HCT116 (cell line): Measurements from ENCODE around the gene RPS6KA2. TPM values are rescaled to one million over a fixed set of nuclear protein-coding genes. Genes with fewer than 3 reads are reported as not detected.

Source experiments
- ATAC-seq: fragments of 200-7000 bp; cut with Tn5 transposase; 2 replicates; pipeline ENCODE4 v1.9.1; 2020; ENCODE audit warnings: mild to moderate bottlenecking, moderate library complexity
- BruUV-seq: library from RNA; stranded (reverse); fragments of 400-500 nt; replicated peaks from 2 replicates; lab custom pipeline; 2021; lab: Mats Ljungman, UMichigan
- CTCF ChIA-PET: fragments of 300-600 bp; sonication (Branson Sonifier 250); formaldehyde crosslinking; loops from one replicate; lab custom pipeline; 2021; ENCODE audit warnings: antibody characterized with exemption; lab: Charles Lee
- POLR2A ChIA-PET: fragments of 300-600, 350-600 bp; sonication (Branson Sonifier 250); formaldehyde crosslinking; loops from one replicate; lab custom pipeline; 2021; ENCODE audit warnings: antibody characterized with exemption; lab: Charles Lee
- RAD21 ChIA-PET, 2 experiments: fragments of 300-600 bp; sonication (Branson Sonifier 250); formaldehyde crosslinking; loops; one replicate each; lab custom pipeline; 2023; ENCODE audit warnings: low total read pairs in 2 of 2; ENCODE audit not compliant: uncharacterized antibody in 2 of 2, unreplicated experiment in 2 of 2, low non-redundant PET in 1 of 2; lab: Charles Lee
- DNase-seq: peaks from one replicate; pipeline ENCODE4 v3.0.0-alpha.2; 2010; ENCODE audit warnings: low read depth, low spot score
- H2AFZ ChIP-seq: fragments of 200-600 bp; shearing (Covaris generic), sonication (generic); 2 replicates; pipeline ENCODE4 v1.6.1; 2017; ENCODE audit warnings: low read depth, mixed run types, mixed read lengths, antibody characterized with exemption, low read length; ENCODE audit not compliant: poor library complexity, severe bottlenecking
- H3K27ac ChIP-seq: 2 replicates; pipeline ENCODE4 v1.5.1; 2012; ENCODE audit warnings: low read depth, low read length
- H3K27me3 ChIP-seq: fragments of 200-600 bp; sonication (generic); 2 replicates; pipeline ENCODE4 v1.6.1; 2016; ENCODE audit warnings: mixed run types, low read length, mixed read lengths; ENCODE audit not compliant: insufficient read depth
- H3K36me3 ChIP-seq, 2 experiments: fragments of 200-500 bp in 1 of 2; fragments of 200-600 bp in 1 of 2; sonication (Bioruptor generic) in 1 of 2; sonication (generic) in 1 of 2; 2 replicates each; pipeline versions ENCODE4 v1.5.1 to v1.6.1; 2014 to 2016; ENCODE audit warnings: low read length in 2 of 2, inconsistent platforms in 1 of 2, mixed read lengths in 1 of 2, mixed run types in 1 of 2; ENCODE audit not compliant: insufficient read depth in 2 of 2, control insufficient read depth in 1 of 2
- H3K4me1 ChIP-seq, 2 experiments: fragments of 200-600 bp in 1 of 2; sonication (generic) in 1 of 2; 2 replicates each; pipeline versions ENCODE4 v1.5.1 to v1.6.1; 2012 to 2017; ENCODE audit warnings: low read length in 2 of 2, inconsistent platforms in 1 of 2, mild to moderate bottlenecking in 1 of 2, mixed read lengths in 1 of 2, mixed run types in 1 of 2, moderate library complexity in 1 of 2; ENCODE audit not compliant: insufficient read depth in 2 of 2, control insufficient read depth in 1 of 2
- H3K4me2 ChIP-seq: fragments of 200-600 bp; sonication (generic); 2 replicates; pipeline ENCODE4 v1.6.1; 2017; ENCODE audit warnings: mixed run types, low read length, mixed read lengths
- H3K4me3 ChIP-seq, 2 experiments: fragments of 200-600 bp in 1 of 2; sonication (generic) in 1 of 2; replicated peaks in 1 of 2; 2 replicates each; pipeline ENCODE4 v1.5.1; 2011 to 2016; ENCODE audit warnings: low read length in 2 of 2, control low read depth in 1 of 2, low read depth in 1 of 2, mild to moderate bottlenecking in 1 of 2, mixed read lengths in 1 of 2, mixed run types in 1 of 2
- H3K79me2 ChIP-seq: fragments of 200-600 bp; sonication (generic); 2 replicates; pipeline ENCODE4 v1.6.1; 2017; ENCODE audit warnings: mild to moderate bottlenecking, mixed run types, low read length, moderate library complexity, mixed read lengths; ENCODE audit not compliant: insufficient read depth
- H3K9ac ChIP-seq: fragments of 200-600 bp; sonication (generic); 2 replicates; pipeline ENCODE4 v1.6.1; 2016; ENCODE audit warnings: low read length, mixed read lengths
- H3K9me2 ChIP-seq: fragments of 200-600 bp; sonication (generic), shearing (Covaris generic); 2 replicates; pipeline ENCODE4 v1.6.1; 2017; ENCODE audit warnings: mixed run types, mild to moderate bottlenecking, moderate library complexity; ENCODE audit not compliant: insufficient read depth
- H3K9me3 ChIP-seq, 2 experiments: fragments of 200-500 bp in 1 of 2; fragments of 200-600 bp in 1 of 2; sonication (Bioruptor generic) in 1 of 2; sonication (generic) in 1 of 2; 2 replicates each; pipeline ENCODE4 v1.6.1; 2014 to 2017; ENCODE audit warnings: low read length in 2 of 2, mixed read lengths in 2 of 2, inconsistent platforms in 1 of 2, low read depth in 1 of 2, mild to moderate bottlenecking in 1 of 2, mixed run types in 1 of 2, moderate library complexity in 1 of 2; ENCODE audit not compliant: control insufficient read depth in 1 of 2, insufficient read depth in 1 of 2
- H4K20me1 ChIP-seq: fragments of 200-600 bp; sonication (generic), shearing (Covaris generic); 2 replicates; pipeline ENCODE4 v1.6.1; 2017; ENCODE audit warnings: mixed run types, mild to moderate bottlenecking, moderate library complexity; ENCODE audit not compliant: insufficient read depth
- CBX3 ChIP-seq: IDR thresholded peaks from 2 replicates; pipeline ENCODE4 v1.6.1; 2012; ENCODE audit warnings: low read depth
- CEBPB ChIP-seq: IDR thresholded peaks from 2 replicates; pipeline ENCODE4 v1.6.1; 2012; ENCODE audit warnings: low read depth
- ELF1 ChIP-seq: IDR thresholded peaks from 2 replicates; pipeline ENCODE4 v1.6.1; 2012; ENCODE audit warnings: low read depth, borderline replicate concordance
- EZH2 ChIP-seq: fragments of 200-600 bp; sonication (generic); IDR thresholded peaks from 2 replicates; pipeline ENCODE4 v1.6.1; 2017; ENCODE audit warnings: antibody characterized with exemption, mixed run types
- EZH2phosphoT487 ChIP-seq: fragments of 200-600 bp; IDR thresholded peaks from 2 replicates; pipeline ENCODE4 v1.6.1; 2018; ENCODE audit warnings: antibody characterized with exemption, borderline replicate concordance
- JUND ChIP-seq: IDR thresholded peaks from 2 replicates; pipeline ENCODE4 v1.6.1; 2012
- POLR2A ChIP-seq: IDR thresholded peaks from 2 replicates; pipeline ENCODE4 v1.7.0; 2011; ENCODE audit warnings: borderline replicate concordance; ENCODE audit not compliant: insufficient read depth, insufficient read length; ENCODE audit errors: extremely low read depth
- POLR2AphosphoS5 ChIP-seq: IDR thresholded peaks from 2 replicates; pipeline ENCODE4 v1.6.1; 2011; ENCODE audit warnings: mild to moderate bottlenecking, low read depth, low read length, moderate library complexity
- RAD21 ChIP-seq: IDR thresholded peaks from 2 replicates; pipeline ENCODE4 v1.6.1; 2012; ENCODE audit warnings: low read depth, mild to moderate bottlenecking
- SIN3A ChIP-seq: IDR thresholded peaks from 2 replicates; pipeline ENCODE4 v1.6.1; 2012; ENCODE audit warnings: low read depth
- SP1 ChIP-seq: IDR thresholded peaks from 2 replicates; pipeline ENCODE4 v1.6.1; 2012; ENCODE audit warnings: low read depth
- SRF ChIP-seq: IDR thresholded peaks from 2 replicates; pipeline ENCODE4 v1.6.1; 2012; ENCODE audit warnings: low read depth
- TCF7L2 ChIP-seq: IDR thresholded peaks from 2 replicates; pipeline ENCODE4 v1.7.0; 2011; ENCODE audit warnings: borderline replicate concordance, inconsistent platforms; ENCODE audit not compliant: insufficient read depth, insufficient read length; ENCODE audit errors: extremely low read depth
- YY1 ChIP-seq: IDR thresholded peaks from 2 replicates; pipeline ENCODE4 v1.6.1; 2011; ENCODE audit warnings: low read length, low read depth, moderate library complexity, mild to moderate bottlenecking; ENCODE audit not compliant: insufficient replicate concordance; ENCODE audit errors: extremely low read depth
- ZFX ChIP-seq: fragments of 450-650 bp; IDR thresholded peaks from 2 replicates; pipeline ENCODE4 v1.6.1; 2017
- ZNF274 ChIP-seq: fragments of 200-500 bp; sonication (Bioruptor generic); IDR thresholded peaks from 2 replicates; pipeline ENCODE4 v1.6.1; 2014; ENCODE audit warnings: mild to moderate bottlenecking, low read depth, low read length, inconsistent platforms
- intact Hi-C: fragments of 100-400 bp; cut with micrococcal nuclease; formaldehyde crosslinking; loops from 2 replicates; pipeline ENCODE4 v1.10.0; 2022
- total RNA-seq: library from RNA; stranded (reverse); gene quantifications from one replicate; pipeline ENCODE4 v1.2.1, GENCODE V29; 2021; ENCODE audit not compliant: unreplicated experiment
- TF ChIP-seq, protein P1 (sequence below): IDR thresholded peaks from 2 replicates; pipeline ENCODE4 v1.6.1; 2012; ENCODE audit warnings: low read depth
- TF ChIP-seq, protein P2 (sequence below), 3 experiments: fragments of 200-600 bp in 1 of 3; sonication (generic) in 1 of 3; IDR thresholded peaks in 2 of 3; conservative IDR thresholded peaks in 1 of 3; 2 replicates each; pipeline ENCODE4 v1.5.1; 2012 to 2017; ENCODE audit warnings: low read depth in 2 of 3, low read length in 2 of 3, antibody characterized with exemption in 1 of 3, borderline replicate concordance in 1 of 3, control low read depth in 1 of 3, mild to moderate bottlenecking in 1 of 3, mixed read lengths in 1 of 3, mixed run types in 1 of 3, moderate library complexity in 1 of 3; ENCODE audit not compliant: insufficient read depth in 1 of 3
- TF ChIP-seq, protein P3 (sequence below): IDR thresholded peaks from 2 replicates; pipeline ENCODE4 v1.6.1; 2012
- TF ChIP-seq, protein P4 (sequence below): IDR thresholded peaks from 2 replicates; pipeline ENCODE4 v1.6.1; 2012

RPS6KA2 gene
- total RNA-seq, 1 experiment from 2014 or later, result 8.5 TPM

DNA sequence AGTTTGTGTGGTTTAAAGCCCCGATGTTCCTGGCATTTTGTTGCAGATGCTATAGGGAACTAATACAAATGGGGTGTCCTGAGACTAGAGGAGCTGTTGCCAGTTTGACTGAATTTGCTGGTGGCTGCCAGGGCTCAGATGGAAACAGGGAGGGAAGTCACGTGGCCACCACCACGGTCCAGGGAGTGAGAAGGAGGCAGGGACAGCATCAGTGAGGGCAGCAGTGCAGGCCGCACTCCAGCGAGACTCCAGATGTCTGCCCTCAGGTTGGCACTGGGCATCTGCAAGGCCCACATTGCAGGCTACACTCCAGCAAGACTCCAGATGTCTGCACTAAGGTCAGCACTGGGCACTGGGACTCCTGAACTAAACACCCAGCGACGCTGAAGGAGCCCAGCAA lies 126.8 kb downstream of the RPS6KA2 start:
- H3K79me2 ChIP-seq, result no peaks in the 10 kb centered on the region
- H4K20me1 ChIP-seq, result no peaks in the 10 kb centered on the region
- no peaks in the 10 kb centered on the region for H3K9me2 ChIP-seq
- no peak overlapping the region for H3K4me2 ChIP-seq
- ATAC-seq, result no peak
- H3K4me3 ChIP-seq, result no peak overlapping the region
- no TSS peak for BruUV-seq
- intact Hi-C loops, result no loop called here
- RAD21 ChIA-PET, result no interaction called here
- H3K36me3 ChIP-seq, result no peaks in the 10 kb centered on the region
- no peaks in the 10 kb centered on the region for H3K9me3 ChIP-seq
- no peak overlapping the region for H3K9ac ChIP-seq
- H2AFZ ChIP-seq, result no peak overlapping the region
- CTCF ChIA-PET, result no interaction called here
- DNase-seq, result no peak
- no peaks in the 10 kb centered on the region for H3K27me3 ChIP-seq
- POLR2A ChIA-PET, result no interaction called here
- no peaks in the 10 kb centered on the region; a peak in 1 of 4 replicates for H3K4me1 ChIP-seq
- no peak for TF ChIP-seq EZH2phosphoT487
- no peak for TF ChIP-seq ZNF274
- no peak for TF ChIP-seq CBX3
- no peak for TF ChIP-seq RAD21
- TF ChIP-seq YY1, result no peak
- no peak for TF ChIP-seq CEBPB
- TF ChIP-seq SRF, result no peak
- no peak for TF ChIP-seq EZH2
- TF ChIP-seq, protein P1, sequence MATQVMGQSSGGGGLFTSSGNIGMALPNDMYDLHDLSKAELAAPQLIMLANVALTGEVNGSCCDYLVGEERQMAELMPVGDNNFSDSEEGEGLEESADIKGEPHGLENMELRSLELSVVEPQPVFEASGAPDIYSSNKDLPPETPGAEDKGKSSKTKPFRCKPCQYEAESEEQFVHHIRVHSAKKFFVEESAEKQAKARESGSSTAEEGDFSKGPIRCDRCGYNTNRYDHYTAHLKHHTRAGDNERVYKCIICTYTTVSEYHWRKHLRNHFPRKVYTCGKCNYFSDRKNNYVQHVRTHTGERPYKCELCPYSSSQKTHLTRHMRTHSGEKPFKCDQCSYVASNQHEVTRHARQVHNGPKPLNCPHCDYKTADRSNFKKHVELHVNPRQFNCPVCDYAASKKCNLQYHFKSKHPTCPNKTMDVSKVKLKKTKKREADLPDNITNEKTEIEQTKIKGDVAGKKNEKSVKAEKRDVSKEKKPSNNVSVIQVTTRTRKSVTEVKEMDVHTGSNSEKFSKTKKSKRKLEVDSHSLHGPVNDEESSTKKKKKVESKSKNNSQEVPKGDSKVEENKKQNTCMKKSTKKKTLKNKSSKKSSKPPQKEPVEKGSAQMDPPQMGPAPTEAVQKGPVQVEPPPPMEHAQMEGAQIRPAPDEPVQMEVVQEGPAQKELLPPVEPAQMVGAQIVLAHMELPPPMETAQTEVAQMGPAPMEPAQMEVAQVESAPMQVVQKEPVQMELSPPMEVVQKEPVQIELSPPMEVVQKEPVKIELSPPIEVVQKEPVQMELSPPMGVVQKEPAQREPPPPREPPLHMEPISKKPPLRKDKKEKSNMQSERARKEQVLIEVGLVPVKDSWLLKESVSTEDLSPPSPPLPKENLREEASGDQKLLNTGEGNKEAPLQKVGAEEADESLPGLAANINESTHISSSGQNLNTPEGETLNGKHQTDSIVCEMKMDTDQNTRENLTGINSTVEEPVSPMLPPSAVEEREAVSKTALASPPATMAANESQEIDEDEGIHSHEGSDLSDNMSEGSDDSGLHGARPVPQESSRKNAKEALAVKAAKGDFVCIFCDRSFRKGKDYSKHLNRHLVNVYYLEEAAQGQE, result no peak
- no peak for TF ChIP-seq POLR2A
- TF ChIP-seq, protein P2, sequence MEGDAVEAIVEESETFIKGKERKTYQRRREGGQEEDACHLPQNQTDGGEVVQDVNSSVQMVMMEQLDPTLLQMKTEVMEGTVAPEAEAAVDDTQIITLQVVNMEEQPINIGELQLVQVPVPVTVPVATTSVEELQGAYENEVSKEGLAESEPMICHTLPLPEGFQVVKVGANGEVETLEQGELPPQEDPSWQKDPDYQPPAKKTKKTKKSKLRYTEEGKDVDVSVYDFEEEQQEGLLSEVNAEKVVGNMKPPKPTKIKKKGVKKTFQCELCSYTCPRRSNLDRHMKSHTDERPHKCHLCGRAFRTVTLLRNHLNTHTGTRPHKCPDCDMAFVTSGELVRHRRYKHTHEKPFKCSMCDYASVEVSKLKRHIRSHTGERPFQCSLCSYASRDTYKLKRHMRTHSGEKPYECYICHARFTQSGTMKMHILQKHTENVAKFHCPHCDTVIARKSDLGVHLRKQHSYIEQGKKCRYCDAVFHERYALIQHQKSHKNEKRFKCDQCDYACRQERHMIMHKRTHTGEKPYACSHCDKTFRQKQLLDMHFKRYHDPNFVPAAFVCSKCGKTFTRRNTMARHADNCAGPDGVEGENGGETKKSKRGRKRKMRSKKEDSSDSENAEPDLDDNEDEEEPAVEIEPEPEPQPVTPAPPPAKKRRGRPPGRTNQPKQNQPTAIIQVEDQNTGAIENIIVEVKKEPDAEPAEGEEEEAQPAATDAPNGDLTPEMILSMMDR (IDR thresholded peaks at IDR 0.05 in 2 of 3, conservative IDR thresholded peaks at IDR 0.05 in 1 of 3; ENCODE audit: borderline replicate concordance in 1 of 3, insufficient read depth in 1 of 3, low read depth in 2 of 3, low read length in 2 of 3), result no peak
- TF ChIP-seq SP1, result no peak
- TF ChIP-seq ELF1, result no peak
- no peak for TF ChIP-seq SIN3A
- TF ChIP-seq, protein P3, sequence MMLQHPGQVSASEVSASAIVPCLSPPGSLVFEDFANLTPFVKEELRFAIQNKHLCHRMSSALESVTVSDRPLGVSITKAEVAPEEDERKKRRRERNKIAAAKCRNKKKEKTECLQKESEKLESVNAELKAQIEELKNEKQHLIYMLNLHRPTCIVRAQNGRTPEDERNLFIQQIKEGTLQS, result no peak
- TF ChIP-seq POLR2AphosphoS5, result no peak
- no peak for TF ChIP-seq ZFX
- TF ChIP-seq TCF7L2, result no peak
- TF ChIP-seq, protein P4, sequence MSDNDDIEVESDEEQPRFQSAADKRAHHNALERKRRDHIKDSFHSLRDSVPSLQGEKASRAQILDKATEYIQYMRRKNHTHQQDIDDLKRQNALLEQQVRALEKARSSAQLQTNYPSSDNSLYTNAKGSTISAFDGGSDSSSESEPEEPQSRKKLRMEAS, result no peak
- no peak for TF ChIP-seq JUND
- H3K27ac ChIP-seq, result no peak overlapping the region
